IMR-90 (cell line): Measurements from ENCODE around the gene ATP13A1. TPM values are rescaled to one million over a fixed set of nuclear protein-coding genes. Genes with fewer than 3 reads are reported as not detected.

Source experiments
- ATAC-seq: fragments of 200-7000 bp; cut with Tn5 transposase; 2 replicates; pipeline ENCODE4 v1.9.1; 2020; ENCODE audit warnings: low read depth, mild to moderate bottlenecking, moderate library complexity
- BruUV-seq: library from RNA; stranded (reverse); fragments of 400-500 nt; replicated peaks from 2 replicates; lab custom pipeline; 2021; lab: Mats Ljungman, UMichigan
- CTCF ChIA-PET: fragments of 300-600 bp; formaldehyde crosslinking; extraction: SDS; loops from one replicate; lab custom pipeline; 2021; ENCODE audit warnings: antibody characterized with exemption; lab: Yijun Ruan, JAX
- POLR2A ChIA-PET: fragments of 300-600 bp; sonication (Branson Sonifier 250); formaldehyde crosslinking; loops from one replicate; lab custom pipeline; 2022; ENCODE audit warnings: antibody characterized with exemption; ENCODE audit not compliant: unreplicated experiment; lab: Charles Lee
- DNase-seq: peaks from one replicate; pipeline ENCODE4 v3.0.0; 2013
- H2AFZ ChIP-seq: replicated peaks from 2 replicates; pipeline ENCODE3; 2013; ENCODE audit warnings: low read length, mild to moderate bottlenecking; ENCODE audit not compliant: poor library complexity
- H2AK5ac ChIP-seq: 2 replicates; pipeline ENCODE4 v1.6.1; 2013; ENCODE audit warnings: low read depth, low read length, inconsistent platforms
- H2AK9ac ChIP-seq: replicated peaks from 2 replicates; pipeline ENCODE3; 2013; ENCODE audit warnings: mild to moderate bottlenecking, low read depth, low read length, moderate library complexity; ENCODE audit not compliant: poor library complexity
- H2BK120ac ChIP-seq: 2 replicates; pipeline ENCODE4 v1.6.1; 2013; ENCODE audit warnings: low read depth, low read length, inconsistent platforms
- H2BK15ac ChIP-seq: 3 replicates; pipeline ENCODE4 v1.6.1; 2013; ENCODE audit warnings: low read depth, low read length, inconsistent platforms
- H2BK20ac ChIP-seq: 2 replicates; pipeline ENCODE4 v1.6.1; 2013; ENCODE audit warnings: low read depth, mild to moderate bottlenecking, inconsistent platforms, low read length, moderate library complexity
- H2BK5ac ChIP-seq: 2 replicates; pipeline ENCODE4 v1.6.1; 2013; ENCODE audit warnings: mild to moderate bottlenecking, low read depth, low read length, inconsistent platforms; ENCODE audit not compliant: poor library complexity, severe bottlenecking
- H3K14ac ChIP-seq: replicated peaks from 2 replicates; pipeline ENCODE4 v1.6.1; 2013; ENCODE audit warnings: low read depth, low read length, inconsistent platforms
- H3K18ac ChIP-seq: 2 replicates; pipeline ENCODE4 v1.6.1; 2013; ENCODE audit warnings: low read depth, low read length, control low read depth
- H3K23ac ChIP-seq: 2 replicates; pipeline ENCODE4 v1.6.1; 2013; ENCODE audit warnings: low read depth, low read length, inconsistent platforms
- H3K27ac ChIP-seq: 2 replicates; pipeline ENCODE4 v1.5.1; 2013; ENCODE audit warnings: mild to moderate bottlenecking, control low read depth, low read length; ENCODE audit not compliant: insufficient read depth
- H3K27me3 ChIP-seq: 2 replicates; pipeline ENCODE4 v1.6.1; 2013; ENCODE audit warnings: low read length; ENCODE audit not compliant: control insufficient read depth, insufficient read depth
- H3K36me3 ChIP-seq: 2 replicates; pipeline ENCODE4 v1.6.1; 2013; ENCODE audit warnings: low read length, mixed read lengths; ENCODE audit not compliant: control insufficient read depth, insufficient read depth
- H3K4ac ChIP-seq: 2 replicates; pipeline ENCODE4 v1.6.1; 2013; ENCODE audit warnings: low read depth, low read length, inconsistent platforms
- H3K4me1 ChIP-seq: 2 replicates; pipeline ENCODE4 v1.6.1; 2013; ENCODE audit warnings: low read length, mixed read lengths; ENCODE audit not compliant: control insufficient read depth, insufficient read depth
- H3K4me2 ChIP-seq: 2 replicates; pipeline ENCODE4 v1.6.1; 2013; ENCODE audit warnings: low read depth, mild to moderate bottlenecking, control low read depth, low read length, moderate library complexity
- H3K4me3 ChIP-seq: 2 replicates; pipeline ENCODE4 v1.5.1; 2013; ENCODE audit warnings: low read depth, mild to moderate bottlenecking, control low read depth, low read length, moderate library complexity; ENCODE audit not compliant: insufficient read depth
- H3K56ac ChIP-seq: 2 replicates; pipeline ENCODE4 v1.6.1; 2013; ENCODE audit warnings: low read length, inconsistent platforms; ENCODE audit not compliant: insufficient read depth; ENCODE audit errors: extremely low read depth
- H3K79me1 ChIP-seq, 2 experiments: 2 replicates each; pipeline ENCODE4 v1.6.1; 2013; ENCODE audit warnings: low read length in 2 of 2, inconsistent platforms in 1 of 2, low read depth in 1 of 2
- H3K9ac ChIP-seq: 2 replicates; pipeline ENCODE4 v1.6.1; 2013; ENCODE audit warnings: low read depth, low read length, control low read depth
- H3K9me1 ChIP-seq: 2 replicates; pipeline ENCODE4 v1.6.1; 2013; ENCODE audit warnings: low read length, inconsistent platforms; ENCODE audit not compliant: insufficient read depth
- H3K9me3 ChIP-seq: 2 replicates; pipeline ENCODE4 v1.6.1; 2013; ENCODE audit warnings: low read length; ENCODE audit not compliant: control insufficient read depth, insufficient read depth
- H4K20me1 ChIP-seq: 2 replicates; pipeline ENCODE4 v1.6.1; 2013; ENCODE audit warnings: low read length, inconsistent platforms; ENCODE audit not compliant: insufficient read depth
- H4K5ac ChIP-seq: 2 replicates; pipeline ENCODE4 v1.6.1; 2013; ENCODE audit warnings: mild to moderate bottlenecking, low read depth, low read length, control low read depth
- H4K8ac ChIP-seq, 2 experiments: 2 replicates each; pipeline ENCODE4 v1.6.1; 2013; ENCODE audit warnings: low read depth in 2 of 2, low read length in 2 of 2, control low read depth in 1 of 2, inconsistent platforms in 1 of 2
- H4K91ac ChIP-seq: 2 replicates; pipeline ENCODE4 v1.6.1; 2013; ENCODE audit warnings: low read depth, low read length, inconsistent platforms; ENCODE audit not compliant: insufficient read depth
- MXI1 ChIP-seq: IDR thresholded peaks from 2 replicates; pipeline ENCODE4 v1.6.1; 2012; ENCODE audit warnings: low read depth, mild to moderate bottlenecking, low read length, moderate library complexity, borderline replicate concordance
- RFX5 ChIP-seq: IDR thresholded peaks from 2 replicates; pipeline ENCODE4 v1.8.0; 2012; ENCODE audit warnings: low read depth, mild to moderate bottlenecking, low read length, moderate library complexity
- SMC3 ChIP-seq: fragments of 150-350 bp; IDR thresholded peaks from 2 replicates; pipeline ENCODE4 v1.6.1; 2016; ENCODE audit warnings: low read depth, mild to moderate bottlenecking, antibody characterized with exemption, low read length, moderate library complexity
- WGBS, 2 experiments: methylation state at CpG; one replicate each; pipeline versions ENCODE4 v1.1.5 to v1.1.7; 2013; ENCODE audit warnings: missing lambda C conversion rate in 2 of 2; ENCODE audit not compliant: insufficient read length in 1 of 2; ENCODE audit errors: extremely low coverage in 2 of 2; 5-methylcytosine and 5-hydroxymethylcytosine counted together
- dilution Hi-C: fragments of 300-500 bp; cut with HindIII; formaldehyde crosslinking; loops from one replicate; pipeline ENCODE4 v1.14.3; 2018; ENCODE audit warnings: low sequenced_read_pairs; ENCODE audit not compliant: unreplicated experiment
- in situ Hi-C: fragments of 300-500 bp; cut with MboI; formaldehyde crosslinking; loops from 3 replicates; pipeline ENCODE4 v1.14.3; 2019; ENCODE audit warnings: low sequenced_read_pairs, inconsistent platforms, mixed read lengths
- intact Hi-C: fragments of 100-400 bp; cut with micrococcal nuclease; formaldehyde crosslinking; loops from 2 replicates; pipeline ENCODE4 v1.10.0; 2022
- polyA plus RNA-seq, 3 experiments: library from polyadenylated mRNA; depleted of rRNA; stranded (reverse); fragments of >200 nt; gene quantifications; 2 replicates each; pipeline ENCODE4 v1.2.3, GENCODE V29; 2012; ENCODE audit warnings: low replicate concordance in 1 of 3
- total RNA-seq: library from RNA; depleted of rRNA; stranded (reverse); fragments of >200 nt; gene quantifications from 2 replicates; pipeline ENCODE4 v1.2.3, GENCODE V29; 2012

Gene ATP13A1
- total and polyA plus RNA-seq, 2 of the 4 experiments (the other 2 are of a cell fraction): 13.3 to 43.8 TPM

DNA sequence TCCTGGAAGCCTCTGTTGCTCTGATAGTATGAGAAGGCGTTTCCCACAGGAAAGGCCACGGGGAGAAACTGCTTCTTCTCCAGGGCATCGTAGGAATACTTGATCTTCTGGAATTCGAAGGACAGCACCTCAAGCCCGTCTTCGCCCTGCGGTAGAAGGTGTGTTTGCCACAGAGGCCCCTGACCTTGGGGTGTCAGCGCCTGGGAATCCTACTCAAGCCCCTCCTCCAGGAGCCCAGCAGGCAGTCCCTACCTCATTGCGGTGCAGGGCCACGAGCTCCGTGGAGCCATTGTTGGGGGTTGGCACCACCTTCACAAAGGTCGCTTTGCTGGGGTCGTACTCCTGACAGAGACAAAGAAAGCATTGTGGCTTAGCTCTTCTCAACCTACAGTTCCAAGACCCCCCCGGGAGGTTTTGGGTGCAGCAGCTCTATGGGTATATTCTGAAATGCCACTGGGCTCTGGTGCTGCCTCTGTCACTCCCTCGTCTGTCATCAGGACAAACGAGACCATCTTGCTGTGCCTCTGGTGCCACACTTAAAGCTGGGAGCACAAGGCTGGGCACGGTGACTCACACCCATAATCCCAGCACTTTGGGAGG lies 3.7 kb downstream of the ATP13A1 start:
- dilution Hi-C loops: no loop called here
- WGBS, 2 experiments: 92% methylated on average over 14 of the region's 17 CpGs; no CpG with 5 or more reads in 1 of the 2 experiments
- H2BK5ac ChIP-seq: no peak overlapping the region
- no TSS peak for BruUV-seq
- no peak overlapping the region for H2AK5ac ChIP-seq
- TF ChIP-seq SMC3 (no peak), MXI1 (no peak), RFX5 (no peak)
- no peak overlapping the region for H3K4me2 ChIP-seq
- H3K56ac ChIP-seq: no peak overlapping the region
- H2AFZ ChIP-seq: no peak overlapping the region
- H3K14ac ChIP-seq: no peak overlapping the region
- H2AK9ac ChIP-seq: peak overlapping the region; percentile 42
- no peak overlapping the region for H2BK20ac ChIP-seq
- H3K4me1 ChIP-seq: peaks cover 7% of the 10 kb centered on the region; the same call in 1 of the 2 replicates
- no peak overlapping the region for H4K5ac ChIP-seq
- DNase-seq: no peak
- H3K36me3 ChIP-seq: peaks cover 50% of the 10 kb centered on the region
- in situ Hi-C loops: no loop called here
- H3K27ac ChIP-seq: no peak overlapping the region
- peaks cover 20 to 42% of the 10 kb centered on the region in 2 experiments for H3K79me1 ChIP-seq
- H3K18ac ChIP-seq: no peak overlapping the region
- no peak overlapping the region for H3K4ac ChIP-seq
- POLR2A ChIA-PET: no interaction called here
- no peak overlapping the region for H2BK15ac ChIP-seq
- H4K91ac ChIP-seq: no peak overlapping the region
- no peak overlapping the region for H2BK120ac ChIP-seq
- no peaks in the 10 kb centered on the region for H3K9me3 ChIP-seq
- H3K27me3 ChIP-seq: no peaks in the 10 kb centered on the region
- no peak overlapping the region for H3K4me3 ChIP-seq
- CTCF ChIA-PET: no interaction called here
- peaks cover 38% of the 10 kb centered on the region for H4K20me1 ChIP-seq
- no peak overlapping the region for H4K8ac ChIP-seq
- ATAC-seq: no peak
- H3K23ac ChIP-seq: no peak overlapping the region
- H3K9me1 ChIP-seq: peaks cover 22% of the 10 kb centered on the region
- intact Hi-C loops: no loop called here
- H3K9ac ChIP-seq: no peak overlapping the region
